GOT3 (cell line): ENCODE results near the gene CORO2A.
"Not testable (repeated sequence)": the region's sequence is repeated elsewhere in the genome, so short reads cannot be mapped to it uniquely, and the experiment has no call there.

ENCODE experiments used
- DNase-seq: peaks from one replicate; lab custom pipeline; 2025; ENCODE audit warnings: mixed read lengths; lab: John Stamatoyannopoulos, UW

The CORO2A gene

DNA sequence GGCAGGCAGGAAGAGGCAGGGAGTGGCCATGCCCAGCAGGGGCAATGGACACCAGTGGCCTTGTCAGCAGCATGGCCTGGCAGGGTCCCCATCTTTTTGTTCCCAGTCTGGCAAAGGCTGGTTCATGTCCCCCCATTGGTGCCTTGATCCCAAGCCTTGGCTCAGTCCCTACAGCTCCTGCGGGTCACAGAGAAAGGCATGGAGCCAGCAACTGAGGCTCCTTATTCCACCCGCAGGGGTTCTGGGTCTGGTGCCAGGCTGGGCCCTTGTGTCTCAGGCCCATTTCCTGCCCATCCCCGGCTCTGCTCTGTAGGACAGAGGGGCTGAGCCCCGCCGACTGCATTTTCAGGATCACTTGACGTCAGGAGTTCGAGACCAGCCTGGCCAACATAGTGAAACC, 87.4 kb downstream of the CORO2A start:
- no peak for DNase-seq

DNA sequence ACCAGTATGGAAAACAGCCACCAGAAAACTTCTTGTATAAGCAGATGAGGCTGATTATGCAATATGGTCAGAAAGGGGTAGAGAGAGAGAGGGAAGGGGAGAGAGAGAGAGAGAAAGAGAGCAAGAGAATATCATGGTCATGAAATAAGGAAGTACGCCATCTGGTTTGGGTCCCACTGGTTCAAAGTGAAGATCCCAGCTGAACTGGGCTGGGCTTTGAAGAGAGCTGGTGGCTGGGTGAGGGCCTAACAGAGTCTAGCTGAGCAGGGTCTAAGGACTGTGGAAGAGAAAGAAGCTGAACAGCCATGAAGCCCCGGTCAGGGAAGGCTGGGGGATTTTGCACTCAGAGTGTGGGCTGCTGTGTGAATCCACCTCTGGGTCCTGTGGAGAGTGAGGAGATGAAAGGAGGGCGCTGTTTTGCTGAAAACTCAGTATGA, 88.0 kb downstream of the CORO2A start:
- DNase-seq, result no peak

DNA sequence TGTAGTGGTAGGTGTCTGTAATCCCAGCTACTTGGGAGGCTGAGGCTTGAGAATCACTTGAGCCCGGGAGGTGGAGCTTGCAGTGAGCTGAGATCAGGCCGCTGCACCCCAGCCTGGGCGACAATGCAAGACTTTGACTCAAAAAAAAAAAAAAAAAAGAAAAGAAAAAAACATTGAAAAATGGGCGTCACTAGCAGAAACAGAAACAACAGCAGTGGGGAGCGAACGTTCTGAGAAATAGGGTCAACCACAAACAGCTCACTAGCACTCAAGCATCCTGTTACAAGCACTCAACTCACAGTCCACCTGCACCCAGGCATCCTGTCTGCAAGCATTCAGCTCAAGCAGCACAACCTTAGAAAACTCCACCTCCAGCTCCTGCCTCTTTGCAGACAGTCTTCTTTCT, 90.6 kb downstream of the CORO2A start:
- DNase-seq, result no peak

DNA sequence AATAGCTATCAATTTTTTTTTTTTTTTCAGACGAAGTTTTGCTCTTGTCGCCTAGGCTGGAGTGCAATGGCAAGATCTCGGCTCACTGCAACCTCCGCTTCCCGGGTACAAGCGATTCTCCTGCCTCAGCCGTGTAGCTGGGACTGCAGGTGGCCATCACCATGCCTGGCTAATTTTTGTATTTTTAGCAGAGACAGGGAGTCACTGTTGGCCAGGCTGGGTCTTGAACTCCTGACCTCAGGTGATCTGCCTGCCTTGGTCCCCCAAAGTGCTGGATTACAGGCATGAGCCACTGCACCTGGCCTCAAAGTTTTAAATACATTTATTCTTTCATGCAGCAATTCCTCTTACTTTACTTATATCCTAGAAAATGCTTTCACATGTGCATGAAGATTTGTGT, 91.0 kb downstream of the CORO2A start:
- no peak for DNase-seq

- DNase-seq, result no peak
Measured at GRCh38 chr9:98100456-98100855, 92.0 kb downstream of the CORO2A start.

- DNase-seq, result no peak
Measured at GRCh38 chr9:98099898-98100297, 92.5 kb downstream of the CORO2A start.

GRCh38 chr9:98099346-98099745, 93.1 kb downstream of the CORO2A start:
- no peak for DNase-seq

GRCh38 chr9:98097836-98098235, 94.6 kb downstream of the CORO2A start:
- no peak for DNase-seq

DNA sequence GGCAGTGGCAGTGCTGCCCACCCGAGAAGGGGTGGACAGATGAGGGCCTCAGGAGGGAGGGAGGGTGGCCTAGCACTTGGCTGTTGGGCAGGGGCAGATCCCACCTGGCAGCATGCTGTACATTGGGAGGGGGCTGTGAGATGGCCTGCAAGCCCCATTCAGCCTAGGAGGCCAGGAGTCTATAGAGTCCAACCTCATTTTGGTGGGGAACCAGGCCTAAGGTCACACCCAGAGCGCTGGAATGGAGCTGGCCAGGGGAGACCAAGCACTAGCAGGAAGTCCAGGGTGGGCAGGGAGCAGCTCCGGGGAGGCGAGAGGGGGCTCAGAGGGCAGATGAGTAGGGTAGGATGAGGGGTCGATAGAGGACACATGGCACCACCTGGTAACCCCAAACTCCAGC, 96.3 kb downstream of the CORO2A start:
- no peak for DNase-seq

DNA sequence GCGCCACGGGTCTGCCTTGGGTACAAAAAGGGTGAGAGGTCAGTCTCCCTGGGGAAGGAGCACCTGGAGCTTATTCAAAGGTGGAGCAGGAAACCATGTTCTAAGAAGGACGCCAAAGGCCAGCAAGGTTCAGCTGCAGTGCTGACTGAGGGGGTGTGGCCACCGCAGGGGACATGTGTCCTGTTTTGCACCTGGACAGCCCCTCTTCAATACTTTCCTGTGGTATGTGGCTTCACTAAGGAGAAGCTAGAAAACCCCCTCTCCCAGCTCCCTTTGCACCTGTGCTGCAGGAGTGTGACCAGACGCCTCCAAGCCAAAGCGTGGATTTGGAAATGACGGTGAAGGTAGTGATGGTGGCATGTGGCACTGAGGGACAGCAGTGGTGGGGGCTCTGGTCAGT, 97.0 kb downstream of the CORO2A start:
- no peak for DNase-seq

- no peak for DNase-seq
Measured at GRCh38 chr9:98094851-98095250, 97.6 kb downstream of the CORO2A start.

GRCh38 chr9:98094316-98094715, 98.1 kb downstream of the CORO2A start:
- no peak for DNase-seq

GRCh38 chr9:98092613-98092931, 99.9 kb downstream of the CORO2A start:
- DNase-seq, result no peak

GRCh38 chr9:98091735-98092612, 100.5 kb downstream of the CORO2A start:
- no peak for DNase-seq

GRCh38 chr9:98090674-98091073, 101.8 kb downstream of the CORO2A start:
- not testable (repeated sequence) for DNase-seq

DNA sequence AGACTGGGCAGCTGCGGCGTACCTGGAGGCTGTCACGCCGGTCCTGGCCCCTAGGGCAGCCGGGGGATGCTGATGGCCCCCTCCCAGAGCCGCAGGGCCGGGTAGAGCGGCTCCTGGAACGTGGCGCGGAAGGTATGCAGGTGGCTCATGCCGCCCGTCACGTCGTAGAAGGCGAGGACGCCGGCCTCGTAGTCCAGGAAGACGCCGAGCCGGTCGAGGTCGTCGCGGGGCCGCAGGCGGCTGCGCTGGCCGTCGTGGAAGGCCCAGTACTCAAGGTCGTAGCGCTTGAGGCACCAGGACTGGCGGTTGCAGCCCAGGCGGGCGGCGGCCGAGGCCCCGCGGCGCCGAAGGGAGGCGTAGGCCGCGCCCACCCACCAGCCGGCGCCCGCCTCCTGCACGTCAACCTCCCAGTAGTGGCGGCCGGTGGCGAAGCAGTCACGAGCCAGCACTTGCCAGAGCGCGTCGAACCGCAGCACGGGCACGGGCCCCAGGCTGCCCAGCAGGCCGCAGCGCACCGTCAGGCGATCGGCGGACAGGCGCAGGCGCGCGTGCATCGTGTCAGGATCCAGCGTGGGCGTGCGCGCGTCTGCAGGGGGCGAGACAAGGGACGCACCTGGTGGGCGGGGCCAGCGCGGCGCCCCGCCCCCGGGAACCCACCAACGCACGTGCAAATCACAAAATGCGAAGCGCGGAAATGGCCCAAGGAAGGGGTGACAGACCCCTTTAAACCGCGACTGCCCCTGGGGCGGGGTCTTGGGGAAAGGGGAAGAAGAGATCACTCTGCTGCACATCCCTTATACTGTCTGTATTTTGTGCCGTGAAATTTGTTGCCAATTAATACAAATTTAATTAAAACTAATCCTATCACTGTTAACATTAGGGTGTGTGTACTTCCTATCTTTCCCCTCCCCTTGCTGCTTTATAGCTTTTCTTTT, 104.8 kb downstream of the CORO2A start:
- no peak for DNase-seq

- no peak for DNase-seq
Measured at GRCh38 chr9:98086461-98086860, 106.0 kb downstream of the CORO2A start.

DNA sequence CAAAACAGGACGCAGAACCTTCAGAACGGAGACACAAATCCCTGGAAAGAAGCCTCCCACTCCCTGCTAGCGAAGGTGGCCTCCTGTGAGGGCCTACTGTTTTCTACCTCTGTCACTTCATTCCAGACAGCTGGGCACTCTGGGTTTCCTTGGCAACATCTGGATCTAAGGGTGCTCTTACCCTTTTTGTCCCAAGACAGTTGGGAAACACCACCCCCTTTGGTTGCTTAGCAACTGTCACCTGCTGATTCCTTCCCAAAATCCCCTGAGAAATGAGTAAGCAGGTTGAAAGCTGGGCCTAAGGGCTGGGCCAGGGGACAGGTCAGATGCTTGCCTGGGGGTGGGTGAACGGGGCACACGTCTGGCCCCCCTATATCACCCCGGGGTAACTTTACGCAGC, 106.5 kb downstream of the CORO2A start:
- DNase-seq, result no peak

- DNase-seq, result no peak
Measured at GRCh38 chr9:98085058-98085457, 107.4 kb downstream of the CORO2A start.

DNA sequence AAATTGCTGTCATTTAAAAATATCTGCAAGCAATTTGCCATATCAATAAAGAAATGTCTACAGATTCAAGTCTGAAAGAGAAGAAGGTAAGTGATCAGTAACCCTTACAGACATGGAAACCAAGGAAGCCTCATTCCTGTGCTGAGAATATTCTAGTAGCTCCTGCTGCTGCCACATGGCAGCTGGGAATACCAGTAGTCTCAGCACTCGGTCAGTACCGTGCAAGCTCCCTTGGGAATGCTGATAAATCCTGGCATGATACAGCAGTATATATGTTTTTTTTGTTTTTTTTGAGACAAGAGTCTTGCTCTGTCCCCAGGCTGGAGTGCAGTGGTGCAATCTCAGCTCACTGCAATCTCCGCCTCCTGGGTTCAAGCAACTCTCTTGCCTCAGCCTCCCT, 108.0 kb downstream of the CORO2A start:
- no peak for DNase-seq

DNA sequence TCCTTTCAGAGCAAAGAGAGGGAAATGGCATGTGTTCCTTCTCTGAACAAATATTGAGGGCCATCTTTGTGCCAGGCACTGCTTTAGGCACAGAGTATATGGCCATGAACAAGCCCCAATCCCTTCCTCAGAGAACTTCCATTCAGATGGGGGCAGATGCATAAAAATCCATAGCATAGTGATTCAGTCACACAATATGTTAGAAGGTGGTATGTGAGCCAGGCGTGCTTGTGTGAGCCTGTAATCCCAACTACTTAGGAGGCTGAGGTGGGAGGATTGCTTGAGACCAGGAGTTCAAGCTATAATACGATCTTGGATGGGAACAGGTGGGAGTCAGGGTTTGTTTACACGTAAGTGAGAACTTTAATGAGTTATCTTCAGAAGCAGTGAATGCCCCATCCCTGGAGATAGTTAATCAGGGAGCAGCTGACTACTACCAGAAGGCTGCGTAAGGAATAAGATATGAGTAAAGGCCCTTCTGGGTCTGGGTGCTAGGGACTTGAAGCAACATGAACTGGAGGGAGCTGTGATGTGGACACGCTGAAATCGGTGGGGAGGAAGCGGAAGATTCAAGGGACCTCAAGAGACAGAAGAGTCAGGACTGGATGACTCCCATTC, 108.8 kb downstream of the CORO2A start:
- DNase-seq, result no peak

GRCh38 chr9:98083061-98083501, 109.4 kb downstream of the CORO2A start:
- no peak for DNase-seq
